Panc1 (cell line): ENCODE data around the gene ARHGAP25. TPM values are rescaled to one million over a fixed set of nuclear protein-coding genes. Genes with fewer than 3 reads are reported as not detected.

ENCODE experiments used
- ATAC-seq: fragments of 200-7000 bp; cut with Tn5 transposase; 2 replicates; pipeline ENCODE4 v1.9.1; 2020; ENCODE audit warnings: mild to moderate bottlenecking, moderate library complexity
- BruUV-seq: library from RNA; stranded (reverse); fragments of 400-500 nt; replicated peaks from 2 replicates; lab custom pipeline; 2021; lab: Mats Ljungman, UMichigan
- CTCF ChIA-PET: fragments of 300-600 bp; sonication (Branson Sonifier 250); formaldehyde crosslinking; loops from one replicate; lab custom pipeline; 2022; ENCODE audit warnings: antibody characterized with exemption; lab: Charles Lee
- POLR2A ChIA-PET: fragments of 300-600 bp; sonication (Branson Sonifier 250); formaldehyde crosslinking; loops from one replicate; lab custom pipeline; 2022; ENCODE audit warnings: antibody characterized with exemption; lab: Charles Lee
- DNase-seq: peaks from one replicate; pipeline ENCODE4 v3.0.0-alpha.2; 2010; ENCODE audit warnings: low read depth, low spot score
- H3K27ac ChIP-seq: 2 replicates; pipeline ENCODE4 v1.5.1; 2011; ENCODE audit warnings: mild to moderate bottlenecking, low read length, inconsistent platforms
- H3K27me3 ChIP-seq: fragments of 200-500 bp; sonication (Bioruptor generic); 2 replicates; pipeline ENCODE4 v1.6.0; 2014; ENCODE audit warnings: low read length, inconsistent platforms; ENCODE audit not compliant: control insufficient read depth, insufficient read depth
- H3K36me3 ChIP-seq: fragments of 200-500 bp; sonication (Bioruptor generic); 2 replicates; pipeline ENCODE4 v1.5.1; 2014; ENCODE audit warnings: inconsistent platforms, mild to moderate bottlenecking, low read length, moderate library complexity; ENCODE audit not compliant: control insufficient read depth, insufficient read depth
- H3K4me1 ChIP-seq: 2 replicates; pipeline ENCODE4 v1.5.1; 2011; ENCODE audit warnings: inconsistent platforms, mild to moderate bottlenecking, low read length, moderate library complexity; ENCODE audit not compliant: control insufficient read depth, insufficient read depth
- H3K4me3 ChIP-seq, 2 experiments: 2 replicates each; pipeline ENCODE4 v1.5.1; 2011 to 2012; ENCODE audit warnings: low read depth in 2 of 2, low read length in 2 of 2, mild to moderate bottlenecking in 2 of 2, inconsistent platforms in 1 of 2, moderate library complexity in 1 of 2
- H3K9me3 ChIP-seq: fragments of 200-500 bp; sonication (Bioruptor generic); 2 replicates; pipeline ENCODE4 v1.5.1; 2014; ENCODE audit warnings: low read depth, mild to moderate bottlenecking, inconsistent platforms, low read length, moderate library complexity; ENCODE audit not compliant: control insufficient read depth, insufficient read depth
- POLR2AphosphoS5 ChIP-seq: IDR thresholded peaks from 2 replicates; pipeline ENCODE4 v1.6.1; 2012; ENCODE audit warnings: mild to moderate bottlenecking, low read depth, low read length, moderate library complexity
- REST ChIP-seq, 2 experiments: IDR thresholded peaks; 2 replicates each; pipeline ENCODE4 v1.6.1; 2011 to 2012; ENCODE audit warnings: low read depth in 2 of 2, control low read depth in 1 of 2, low read length in 1 of 2, mild to moderate bottlenecking in 1 of 2, moderate library complexity in 1 of 2; ENCODE audit not compliant: insufficient read depth in 1 of 2
- SIN3A ChIP-seq: IDR thresholded peaks from 2 replicates; pipeline ENCODE4 v1.6.1; 2012; ENCODE audit warnings: low read depth, mild to moderate bottlenecking, low read length, moderate library complexity, borderline replicate concordance; ENCODE audit not compliant: insufficient read depth
- TCF7L2 ChIP-seq: IDR thresholded peaks from 2 replicates; pipeline ENCODE4 v1.6.1; 2011; ENCODE audit warnings: mild to moderate bottlenecking, low read depth, low read length, inconsistent platforms
- in situ Hi-C: cut with HindIII; loops from 2 replicates; pipeline ENCODE4 v1.10.0; 2016; ENCODE audit warnings: low sequenced_read_pairs, low pct_unique_long_range_greater_than_20kb
- intact Hi-C: fragments of 100-400 bp; cut with micrococcal nuclease; formaldehyde crosslinking; loops from one replicate; pipeline ENCODE4 v1.10.0; 2022; ENCODE audit not compliant: unreplicated experiment
- total RNA-seq: library from RNA; stranded (reverse); gene quantifications from one replicate; pipeline ENCODE4 v1.2.1, GENCODE V29; 2021; ENCODE audit not compliant: unreplicated experiment
- TF ChIP-seq, protein P1 (sequence below): fragments of 450-650 bp; IDR thresholded peaks from 2 replicates; pipeline ENCODE4 v1.5.1; 2017; ENCODE audit warnings: mild to moderate bottlenecking

Gene ARHGAP25
- total RNA-seq, 1 experiment from 2014 or later, result 0.49 TPM

- Histone ChIP-seq H3K36me3 (no peaks in the 10 kb centered on the region), H3K27me3 (no peaks in the 10 kb centered on the region), H3K4me1 (no peaks in the 10 kb centered on the region), H3K27ac (no peak overlapping the region), H3K4me3 (no peak overlapping the region), H3K9me3 (no peaks in the 10 kb centered on the region)
- ChIA-PET POLR2A (no interaction called here), CTCF (no interaction called here)
- DNase-seq (no peak), ATAC-seq (no peak)
- no TSS peak for BruUV-seq
- in situ Hi-C loops, result no loop called here
- TF ChIP-seq SIN3A (no peak), REST (IDR thresholded peaks at IDR 0.05; ENCODE audit: insufficient read depth in 1 of 2, low read depth in 2 of 2, low read length in 1 of 2) (no peak), TCF7L2 (no peak), POLR2AphosphoS5 (no peak)
- TF ChIP-seq, protein P1, sequence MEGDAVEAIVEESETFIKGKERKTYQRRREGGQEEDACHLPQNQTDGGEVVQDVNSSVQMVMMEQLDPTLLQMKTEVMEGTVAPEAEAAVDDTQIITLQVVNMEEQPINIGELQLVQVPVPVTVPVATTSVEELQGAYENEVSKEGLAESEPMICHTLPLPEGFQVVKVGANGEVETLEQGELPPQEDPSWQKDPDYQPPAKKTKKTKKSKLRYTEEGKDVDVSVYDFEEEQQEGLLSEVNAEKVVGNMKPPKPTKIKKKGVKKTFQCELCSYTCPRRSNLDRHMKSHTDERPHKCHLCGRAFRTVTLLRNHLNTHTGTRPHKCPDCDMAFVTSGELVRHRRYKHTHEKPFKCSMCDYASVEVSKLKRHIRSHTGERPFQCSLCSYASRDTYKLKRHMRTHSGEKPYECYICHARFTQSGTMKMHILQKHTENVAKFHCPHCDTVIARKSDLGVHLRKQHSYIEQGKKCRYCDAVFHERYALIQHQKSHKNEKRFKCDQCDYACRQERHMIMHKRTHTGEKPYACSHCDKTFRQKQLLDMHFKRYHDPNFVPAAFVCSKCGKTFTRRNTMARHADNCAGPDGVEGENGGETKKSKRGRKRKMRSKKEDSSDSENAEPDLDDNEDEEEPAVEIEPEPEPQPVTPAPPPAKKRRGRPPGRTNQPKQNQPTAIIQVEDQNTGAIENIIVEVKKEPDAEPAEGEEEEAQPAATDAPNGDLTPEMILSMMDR, result no peak
- intact Hi-C loops, result no loop called here
Observed at GRCh38 chr2:68747900-68748299, 13.3 kb downstream of the ARHGAP25 start.

DNA sequence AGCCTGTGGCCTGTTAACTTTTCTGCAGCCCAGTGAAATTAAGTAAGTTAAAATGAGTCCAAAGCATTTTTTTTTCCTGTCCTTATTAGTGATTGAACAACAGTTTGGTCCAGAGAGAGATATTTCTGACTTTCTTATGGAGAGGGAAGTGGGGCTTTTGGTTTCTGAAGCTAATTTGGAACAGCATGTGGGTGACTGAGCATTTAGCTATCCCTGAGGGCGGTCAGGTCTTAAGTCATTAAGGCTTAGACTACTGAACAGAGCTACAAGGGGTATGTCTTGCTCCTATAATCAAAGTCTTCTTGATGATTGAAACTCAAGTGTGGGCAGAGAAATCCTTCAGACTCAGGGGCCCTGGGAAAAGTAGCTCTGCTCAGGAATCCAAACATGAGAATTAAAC lies 14.0 kb downstream of the ARHGAP25 start:
- no peak overlapping the region for H3K27ac ChIP-seq
- H3K27me3 ChIP-seq, result no peaks in the 10 kb centered on the region
- H3K4me1 ChIP-seq, result no peaks in the 10 kb centered on the region
- intact Hi-C loops, result no loop called here
- DNase-seq (no peak), ATAC-seq (no peak)
- H3K4me3 ChIP-seq, result no peak overlapping the region
- H3K36me3 ChIP-seq, result no peaks in the 10 kb centered on the region
- no peaks in the 10 kb centered on the region for H3K9me3 ChIP-seq
- CTCF ChIA-PET, result interaction anchor here (0.6 kb wide), 1 partner anchor 87 kb away, joined by 10 read pairs; no protein-coding TSS in a partner anchor
- in situ Hi-C loops, result no loop called here
- BruUV-seq, result no TSS peak
- TF ChIP-seq REST (IDR thresholded peaks at IDR 0.05; ENCODE audit: insufficient read depth in 1 of 2, low read depth in 2 of 2, low read length in 1 of 2), result no peak
- TF ChIP-seq POLR2AphosphoS5, result no peak
- POLR2A ChIA-PET, result no interaction called here
